Colonic mucosa (tissue), 4 donors: ENCODE results near the gene KLHL14. TPM values are rescaled to one million over a fixed set of nuclear protein-coding genes. Genes with fewer than 3 reads are reported as not detected.

Source experiments
- DNase-seq: peaks from one replicate; pipeline ENCODE4 v3.0.0-alpha.2; 2020
- H3K27ac ChIP-seq: fragments of 200-600 bp; one replicate; pipeline ENCODE4 v1.8.0; 2021
- H3K27me3 ChIP-seq: fragments of 200-600 bp; one replicate; pipeline ENCODE4 v1.8.0; 2021
- H3K36me3 ChIP-seq: fragments of 200-600 bp; one replicate; pipeline ENCODE4 v1.8.0; 2021
- H3K4me1 ChIP-seq: fragments of 200-600 bp; one replicate; pipeline ENCODE4 v1.8.0; 2021; ENCODE audit warnings: mild to moderate bottlenecking
- H3K4me3 ChIP-seq: fragments of 200-600 bp; one replicate; pipeline ENCODE4 v1.8.0; 2021
- H3K9ac ChIP-seq, 2 donors: one replicate each; pipeline ENCODE4 v1.7.0; 2013; ENCODE audit warnings: control low read depth in 2 of 2, low read depth in 2 of 2, low read length in 2 of 2
- H3K9me3 ChIP-seq: fragments of 200-600 bp; one replicate; pipeline ENCODE4 v1.8.0; 2021
- CTCF ChIP-seq: fragments of 200-600 bp; IDR thresholded peaks from one replicate; pipeline ENCODE4 v1.8.0; 2022; ENCODE audit warnings: antibody characterized with exemption, mild to moderate bottlenecking
- intact Hi-C: fragments of 100-400 bp; cut with DNase I; formaldehyde crosslinking; loops from one replicate; pipeline ENCODE4 v1.14.1; 2022
- total RNA-seq, 2 donors: library from RNA; stranded (reverse); fragmentation: NEBNext Ultra II Directional in 1 of 2; extraction: Animal tissue kit (Norgen Biotek cat#: 25700) in 1 of 2; gene quantifications; one replicate each; pipeline ENCODE4 v1.2.1, GENCODE V29; 2021
- donor health status: healthy.
- donor health status: DM: no; HTN: no; CAD: no.
- donor health status: DM: no; HTN: no; CAD: no.

Gene KLHL14
- under 1 TPM; 0.07 to 0.08 TPM for total RNA-seq

- H3K4me1 ChIP-seq = peaks cover 7% of the 10 kb centered on the region
- no peaks in the 10 kb centered on the region for H3K9me3 ChIP-seq
- no peak for TF ChIP-seq CTCF
- no peak for DNase-seq
- intact Hi-C loops = no loop called here
- H3K9ac ChIP-seq = peak within 1 kb of the TSS in 1 of 2 donors; percentile 13
- peak within 1 kb of the TSS; percentile 24 for H3K4me3 ChIP-seq
- peaks cover 35% of the 10 kb centered on the region for H3K27me3 ChIP-seq
- H3K27ac ChIP-seq = no peak within 1 kb of the TSS
- no peaks in the 10 kb centered on the region for H3K36me3 ChIP-seq
Observed at GRCh38 chr18:32772581-32773381, at the start of gene KLHL14. KLHL14 (minus strand) TSS chr18:32773023; CDS start chr18:32770591, 2,432 bp downstream.

GRCh38 chr18:32822197-32822596 is 49.4 kb upstream of the KLHL14 start:
- Histone ChIP-seq H3K27ac (no peak overlapping the region), H3K27me3 (no peaks in the 10 kb centered on the region)
- no peak for DNase-seq

GRCh38 chr18:32815881-32816280 is 43.1 kb upstream of the KLHL14 start:
- no peaks in the 10 kb centered on the region for H3K9me3 ChIP-seq
- intact Hi-C loops = no loop called here
- no peaks in the 10 kb centered on the region for H3K4me1 ChIP-seq
- DNase-seq = no peak
- no peak overlapping the region for H3K27ac ChIP-seq
- no peaks in the 10 kb centered on the region for H3K36me3 ChIP-seq
- H3K9ac ChIP-seq = no peak overlapping the region
- no peak overlapping the region for H3K4me3 ChIP-seq
- H3K27me3 ChIP-seq = no peaks in the 10 kb centered on the region
- no peak for TF ChIP-seq CTCF

More at GRCh38 chr18:32822197-32822596, 49.4 kb upstream of the KLHL14 start:
- no peaks in the 10 kb centered on the region for H3K36me3 ChIP-seq
- H3K4me1 ChIP-seq = no peaks in the 10 kb centered on the region
- intact Hi-C loops = no loop called here
- no peaks in the 10 kb centered on the region for H3K9me3 ChIP-seq
- H3K4me3 ChIP-seq = no peak overlapping the region
- no peak for TF ChIP-seq CTCF
- H3K9ac ChIP-seq = no peak overlapping the region

DNA sequence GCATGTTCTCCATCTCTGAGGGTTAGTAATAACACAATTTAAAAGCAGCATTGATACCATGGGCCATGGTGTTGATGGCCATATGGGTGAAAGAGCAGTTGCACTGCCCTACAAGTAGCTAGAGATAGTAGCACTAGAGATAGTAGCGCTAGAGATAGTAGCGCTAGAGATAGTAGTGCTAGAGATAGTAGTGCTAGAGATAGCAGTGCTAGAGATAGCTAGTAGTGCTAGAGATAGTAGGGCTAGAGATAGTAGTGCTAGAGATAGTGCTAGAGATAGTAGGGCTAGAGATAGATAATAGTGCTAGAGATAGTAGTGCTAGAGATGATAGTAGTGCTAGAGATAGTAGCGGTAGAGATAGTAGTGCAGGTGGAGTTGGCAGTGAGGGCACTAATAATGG is 39.5 kb upstream of the KLHL14 start:
- H3K4me3 ChIP-seq = no peak overlapping the region
- H3K27ac ChIP-seq = no peak overlapping the region
- H3K9ac ChIP-seq = no peak overlapping the region
- H3K27me3 ChIP-seq = no peaks in the 10 kb centered on the region
- DNase-seq = no peak
- TF ChIP-seq CTCF = no peak
- H3K9me3 ChIP-seq = no peaks in the 10 kb centered on the region
- H3K36me3 ChIP-seq = no peaks in the 10 kb centered on the region
- intact Hi-C loops = no loop called here
- no peaks in the 10 kb centered on the region for H3K4me1 ChIP-seq

GRCh38 chr18:32810314-32810713 is 37.5 kb upstream of the KLHL14 start:
- TF ChIP-seq CTCF = no peak
- H3K4me1 ChIP-seq = no peaks in the 10 kb centered on the region
- intact Hi-C loops = no loop called here
- no peaks in the 10 kb centered on the region for H3K36me3 ChIP-seq
- H3K27ac ChIP-seq = no peak overlapping the region
- H3K9ac ChIP-seq = no peak overlapping the region
- H3K27me3 ChIP-seq = no peaks in the 10 kb centered on the region
- H3K4me3 ChIP-seq = no peak overlapping the region
- DNase-seq = no peak
- H3K9me3 ChIP-seq = no peaks in the 10 kb centered on the region
